ENCODE measurements around the gene TLE1.

GRCh38 chr9:81589392-81589791, 100.0 kb downstream of the TLE1 start:
- TF ChIP-seq, protein P1, sequence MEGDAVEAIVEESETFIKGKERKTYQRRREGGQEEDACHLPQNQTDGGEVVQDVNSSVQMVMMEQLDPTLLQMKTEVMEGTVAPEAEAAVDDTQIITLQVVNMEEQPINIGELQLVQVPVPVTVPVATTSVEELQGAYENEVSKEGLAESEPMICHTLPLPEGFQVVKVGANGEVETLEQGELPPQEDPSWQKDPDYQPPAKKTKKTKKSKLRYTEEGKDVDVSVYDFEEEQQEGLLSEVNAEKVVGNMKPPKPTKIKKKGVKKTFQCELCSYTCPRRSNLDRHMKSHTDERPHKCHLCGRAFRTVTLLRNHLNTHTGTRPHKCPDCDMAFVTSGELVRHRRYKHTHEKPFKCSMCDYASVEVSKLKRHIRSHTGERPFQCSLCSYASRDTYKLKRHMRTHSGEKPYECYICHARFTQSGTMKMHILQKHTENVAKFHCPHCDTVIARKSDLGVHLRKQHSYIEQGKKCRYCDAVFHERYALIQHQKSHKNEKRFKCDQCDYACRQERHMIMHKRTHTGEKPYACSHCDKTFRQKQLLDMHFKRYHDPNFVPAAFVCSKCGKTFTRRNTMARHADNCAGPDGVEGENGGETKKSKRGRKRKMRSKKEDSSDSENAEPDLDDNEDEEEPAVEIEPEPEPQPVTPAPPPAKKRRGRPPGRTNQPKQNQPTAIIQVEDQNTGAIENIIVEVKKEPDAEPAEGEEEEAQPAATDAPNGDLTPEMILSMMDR (IDR thresholded peaks at IDR 0.05) = no peak
- no peak for TF ChIP-seq POLR2A (IDR thresholded peaks at IDR 0.05)
- TF ChIP-seq EP300 (IDR thresholded peaks at IDR 0.05) = no peak
